Measurements from ENCODE around the gene IL1R2. TPM values are rescaled to one million over a fixed set of nuclear protein-coding genes. Genes with fewer than 3 reads are reported as not detected.

Gene IL1R2
- total RNA-seq, 1 donor from 2014 or later, result 0.96 TPM

- no peaks in the 10 kb centered on the region for H3K36me3 ChIP-seq
- peaks cover 62% of the 10 kb centered on the region for H3K4me1 ChIP-seq
- TF ChIP-seq CTCF (IDR thresholded peaks at IDR 0.05; ENCODE audit: borderline replicate concordance), result no peak
- intact Hi-C loops (cut with micrococcal nuclease), result no loop called here
- no peak overlapping the region for H3K4me3 ChIP-seq
- H3K9me3 ChIP-seq (replicated peaks), result no peaks in the 10 kb centered on the region
- DNase-seq, result no peak
- peak overlapping the region; percentile 82 for H3K27ac ChIP-seq (replicated peaks)
- peaks cover 46% of the 10 kb centered on the region for H3K27me3 ChIP-seq (ENCODE audit: low read depth)
These were observed 56.7 kb downstream of the IL1R2 start for GRCh38 chr2:102048465-102048864.

GRCh38 chr2:102049756-102050443 lies 58.1 kb downstream of the IL1R2 start:
- no peak for TF ChIP-seq CTCF (IDR thresholded peaks at IDR 0.05; ENCODE audit: borderline replicate concordance)
- Histone ChIP-seq H3K4me1 (peaks cover 62% of the 10 kb centered on the region), H3K27ac (replicated peaks) (peak overlapping the region; percentile 82), H3K9me3 (replicated peaks) (no peaks in the 10 kb centered on the region), H3K36me3 (no peaks in the 10 kb centered on the region), H3K4me3 (no peak overlapping the region), H3K27me3 (ENCODE audit: low read depth) (peaks cover 32% of the 10 kb centered on the region)
- no peak for DNase-seq
- intact Hi-C loops (cut with micrococcal nuclease), result no loop called here

GRCh38 chr2:102050854-102051391 lies 59.2 kb downstream of the IL1R2 start:
- H3K36me3 ChIP-seq, result no peaks in the 10 kb centered on the region
- TF ChIP-seq CTCF (IDR thresholded peaks at IDR 0.05; ENCODE audit: borderline replicate concordance), result no peak
- H3K4me1 ChIP-seq, result peaks cover 62% of the 10 kb centered on the region
- no peaks in the 10 kb centered on the region for H3K9me3 ChIP-seq (replicated peaks)
- peak overlapping the region; percentile 82 for H3K27ac ChIP-seq (replicated peaks)
- no peak overlapping the region for H3K4me3 ChIP-seq
- intact Hi-C loops (cut with micrococcal nuclease), result no loop called here
- H3K27me3 ChIP-seq (ENCODE audit: low read depth), result peaks cover 22% of the 10 kb centered on the region
- DNase-seq, result peak; percentile 89

GRCh38 chr2:102051692-102052277 lies 60.0 kb downstream of the IL1R2 start:
- intact Hi-C loops (cut with micrococcal nuclease), result no loop called here
- no peaks in the 10 kb centered on the region for H3K36me3 ChIP-seq
- peak overlapping the region; percentile 82 for H3K27ac ChIP-seq (replicated peaks)
- no peaks in the 10 kb centered on the region for H3K9me3 ChIP-seq (replicated peaks)
- peaks cover 14% of the 10 kb centered on the region for H3K27me3 ChIP-seq (ENCODE audit: low read depth)
- no peak overlapping the region for H3K4me3 ChIP-seq
- TF ChIP-seq CTCF (IDR thresholded peaks at IDR 0.05; ENCODE audit: borderline replicate concordance), result peak; percentile 17
- no peak for DNase-seq
- peaks cover 58% of the 10 kb centered on the region for H3K4me1 ChIP-seq

GRCh38 chr2:102052365-102052764 lies 60.6 kb downstream of the IL1R2 start:
- H3K27ac ChIP-seq (replicated peaks), result peak overlapping the region; percentile 82
- H3K36me3 ChIP-seq, result no peaks in the 10 kb centered on the region
- DNase-seq, result no peak
- no peak overlapping the region for H3K4me3 ChIP-seq
- peaks cover 11% of the 10 kb centered on the region for H3K27me3 ChIP-seq (ENCODE audit: low read depth)
- intact Hi-C loops (cut with micrococcal nuclease), result no loop called here
- no peak for TF ChIP-seq CTCF (IDR thresholded peaks at IDR 0.05; ENCODE audit: borderline replicate concordance)
- peaks cover 57% of the 10 kb centered on the region for H3K4me1 ChIP-seq
- no peaks in the 10 kb centered on the region for H3K9me3 ChIP-seq (replicated peaks)
